DND-41 (cell line): ENCODE results near the gene IDS.
"Not testable (repeated sequence)": the region's sequence is repeated elsewhere in the genome, so short reads cannot be mapped to it uniquely, and the experiment has no call there.

Experiments used
- CTCF ChIP-seq: IDR thresholded peaks from 2 replicates; pipeline ENCODE4 v1.5.1; 2012; ENCODE audit warnings: borderline replicate concordance, low read length, moderate library complexity, mild to moderate bottlenecking; ENCODE audit not compliant: poor library complexity, severe bottlenecking; ENCODE audit errors: extremely low read depth
- EZH2 ChIP-seq: IDR thresholded peaks from 3 replicates; pipeline ENCODE4 v1.6.1; 2012; ENCODE audit warnings: borderline replicate concordance, low read depth, mild to moderate bottlenecking, moderate library complexity, low read length, inconsistent platforms; ENCODE audit not compliant: severe bottlenecking

GRCh38 chrX:149503446-149503845, 1.7 kb downstream of the IDS start:
- TF ChIP-seq CTCF, EZH2: not testable (repeated sequence)
